B cell (primary cell): ENCODE measurements around the gene PKP1.

Experiments
- EZH2 ChIP-seq: IDR thresholded peaks from 2 replicates; pipeline ENCODE4 v1.6.1; 2012; ENCODE audit warnings: borderline replicate concordance, low read depth, mild to moderate bottlenecking, moderate library complexity, low read length; ENCODE audit not compliant: insufficient read depth, poor library complexity, severe bottlenecking
- TF ChIP-seq, protein P1 (sequence below): fragments of 200-600 bp; IDR thresholded peaks from one replicate; pipeline ENCODE4 v1.8.0; 2022; ENCODE audit warnings: antibody characterized with exemption, mild to moderate bottlenecking

DNA sequence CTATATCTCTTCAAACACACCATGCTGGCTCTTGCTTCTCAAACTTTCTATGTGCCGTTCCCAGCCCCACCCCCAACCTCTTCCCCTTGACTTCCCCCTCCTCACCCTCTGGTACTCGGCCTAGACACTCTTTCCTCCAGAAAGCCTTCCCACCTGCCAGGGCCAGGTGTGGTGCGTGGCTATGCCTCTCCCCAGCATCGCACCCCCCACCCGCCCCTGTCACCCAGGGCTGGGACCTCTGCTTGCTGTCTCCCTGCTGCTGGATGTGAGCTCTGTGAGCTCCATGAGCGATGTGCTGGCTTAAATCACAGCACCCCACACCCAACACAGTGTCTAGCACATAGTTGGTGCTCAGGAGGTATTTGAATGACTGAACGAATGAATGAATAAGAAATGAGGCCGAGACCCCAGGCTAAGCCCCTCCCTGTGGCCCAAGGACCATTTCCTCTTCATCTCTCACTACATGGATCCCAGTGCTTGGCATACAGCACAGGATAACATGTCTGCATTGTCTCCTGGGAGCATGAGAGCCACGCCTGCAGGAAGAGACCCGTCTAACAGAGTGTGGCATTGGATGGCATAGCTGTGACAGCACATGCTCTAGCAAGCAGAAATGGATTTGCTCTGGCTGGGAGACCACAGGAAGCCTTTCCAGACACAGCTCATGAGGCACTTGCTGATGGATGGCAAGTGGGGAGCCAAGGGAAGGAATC lies 74.5 kb downstream of the PKP1 start:
- TF ChIP-seq, protein P1, sequence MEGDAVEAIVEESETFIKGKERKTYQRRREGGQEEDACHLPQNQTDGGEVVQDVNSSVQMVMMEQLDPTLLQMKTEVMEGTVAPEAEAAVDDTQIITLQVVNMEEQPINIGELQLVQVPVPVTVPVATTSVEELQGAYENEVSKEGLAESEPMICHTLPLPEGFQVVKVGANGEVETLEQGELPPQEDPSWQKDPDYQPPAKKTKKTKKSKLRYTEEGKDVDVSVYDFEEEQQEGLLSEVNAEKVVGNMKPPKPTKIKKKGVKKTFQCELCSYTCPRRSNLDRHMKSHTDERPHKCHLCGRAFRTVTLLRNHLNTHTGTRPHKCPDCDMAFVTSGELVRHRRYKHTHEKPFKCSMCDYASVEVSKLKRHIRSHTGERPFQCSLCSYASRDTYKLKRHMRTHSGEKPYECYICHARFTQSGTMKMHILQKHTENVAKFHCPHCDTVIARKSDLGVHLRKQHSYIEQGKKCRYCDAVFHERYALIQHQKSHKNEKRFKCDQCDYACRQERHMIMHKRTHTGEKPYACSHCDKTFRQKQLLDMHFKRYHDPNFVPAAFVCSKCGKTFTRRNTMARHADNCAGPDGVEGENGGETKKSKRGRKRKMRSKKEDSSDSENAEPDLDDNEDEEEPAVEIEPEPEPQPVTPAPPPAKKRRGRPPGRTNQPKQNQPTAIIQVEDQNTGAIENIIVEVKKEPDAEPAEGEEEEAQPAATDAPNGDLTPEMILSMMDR, result no peak
- TF ChIP-seq EZH2, result no peak
